ENCODE measurements around the gene DEPDC4. TPM values are rescaled to one million over a fixed set of nuclear protein-coding genes. Genes with fewer than 3 reads are reported as not detected.

DEPDC4 gene
- total RNA-seq, 2 experiments from 2014 or later, result 2.0 to 2.3 TPM

- Mint-ChIP-seq H3K4me3 (no peak overlapping the region), H3K4me1 (peaks cover 4% of the 10 kb centered on the region), H3K27me3 (no peaks in the 10 kb centered on the region), H3K27ac (no peak overlapping the region), H3K9me3 (no peaks in the 10 kb centered on the region), H3K36me3 (peaks cover 7% of the 10 kb centered on the region)
- POLR2A ChIA-PET, result no interaction called here
- ATAC-seq (ENCODE audit: low read depth) (no peak), DNase-seq (no peak)
Observed at GRCh38 chr12:100216337-100216736, 50.5 kb downstream of the DEPDC4 start.

GRCh38 chr12:100215209-100215608, 51.7 kb downstream of the DEPDC4 start:
- POLR2A ChIA-PET, result no interaction called here
- peaks cover 8% of the 10 kb centered on the region for H3K36me3 Mint-ChIP-seq

GRCh38 chr12:100214518-100214917, 52.4 kb downstream of the DEPDC4 start:
- POLR2A ChIA-PET, result no interaction called here
- H3K4me1 Mint-ChIP-seq, result peaks cover 4% of the 10 kb centered on the region
- DNase-seq (no peak), ATAC-seq (ENCODE audit: low read depth) (no peak)
- no peaks in the 10 kb centered on the region for H3K9me3 Mint-ChIP-seq
- H3K36me3 Mint-ChIP-seq, result peaks cover 11% of the 10 kb centered on the region
- H3K4me3 Mint-ChIP-seq, result no peak overlapping the region
- no peaks in the 10 kb centered on the region for H3K27me3 Mint-ChIP-seq
- no peak overlapping the region for H3K27ac Mint-ChIP-seq

More at GRCh38 chr12:100215209-100215608, 51.7 kb downstream of the DEPDC4 start:
- H3K4me3 Mint-ChIP-seq, result no peak overlapping the region
- no peaks in the 10 kb centered on the region for H3K9me3 Mint-ChIP-seq
- peak overlapping the region; percentile 1 for H3K27ac Mint-ChIP-seq
- no peaks in the 10 kb centered on the region for H3K27me3 Mint-ChIP-seq
- DNase-seq, result no peak
- ATAC-seq (ENCODE audit: low read depth), result no peak
- H3K4me1 Mint-ChIP-seq, result peaks cover 4% of the 10 kb centered on the region

GRCh38 chr12:100213016-100213891, 53.6 kb downstream of the DEPDC4 start:
- no peak for ATAC-seq (ENCODE audit: low read depth)
- H3K27me3 Mint-ChIP-seq, result no peaks in the 10 kb centered on the region
- POLR2A ChIA-PET, result interaction anchor here (0.5 kb wide), 1 partner anchor 11 kb away, joined by 3 read pairs; no protein-coding TSS in a partner anchor
- H3K9me3 Mint-ChIP-seq, result no peaks in the 10 kb centered on the region
- H3K27ac Mint-ChIP-seq, result no peak overlapping the region
- no peak for DNase-seq
- H3K4me1 Mint-ChIP-seq, result peaks cover 4% of the 10 kb centered on the region
- H3K36me3 Mint-ChIP-seq, result peaks cover 14% of the 10 kb centered on the region
- H3K4me3 Mint-ChIP-seq, result no peak overlapping the region

- POLR2A ChIA-PET, result no interaction called here
- no peak for ATAC-seq (ENCODE audit: low read depth)
- H3K4me1 Mint-ChIP-seq, result peaks cover 4% of the 10 kb centered on the region
- H3K27ac Mint-ChIP-seq, result no peak overlapping the region
- H3K27me3 Mint-ChIP-seq, result no peaks in the 10 kb centered on the region
- DNase-seq, result no peak
- H3K36me3 Mint-ChIP-seq, result peaks cover 13% of the 10 kb centered on the region
- no peak overlapping the region for H3K4me3 Mint-ChIP-seq
- H3K9me3 Mint-ChIP-seq, result no peaks in the 10 kb centered on the region
Observed at GRCh38 chr12:100211698-100212097, 55.2 kb downstream of the DEPDC4 start.

- ATAC-seq (ENCODE audit: low read depth), result no peak
- no peak overlapping the region for H3K4me3 Mint-ChIP-seq
- POLR2A ChIA-PET, result no interaction called here
- peaks cover 1% of the 10 kb centered on the region for H3K4me1 Mint-ChIP-seq
- H3K9me3 Mint-ChIP-seq, result no peaks in the 10 kb centered on the region
- no peaks in the 10 kb centered on the region for H3K27me3 Mint-ChIP-seq
- DNase-seq, result no peak
- H3K27ac Mint-ChIP-seq, result no peak overlapping the region
- peaks cover 9% of the 10 kb centered on the region for H3K36me3 Mint-ChIP-seq
Observed at GRCh38 chr12:100208834-100209233, 58.0 kb downstream of the DEPDC4 start.

GRCh38 chr12:100207311-100207710, 59.6 kb downstream of the DEPDC4 start:
- H3K27ac Mint-ChIP-seq, result no peak overlapping the region
- H3K9me3 Mint-ChIP-seq, result no peaks in the 10 kb centered on the region
- H3K27me3 Mint-ChIP-seq, result no peaks in the 10 kb centered on the region
- POLR2A ChIA-PET, result no interaction called here
- no peak for ATAC-seq (ENCODE audit: low read depth)
- peaks cover 9% of the 10 kb centered on the region for H3K36me3 Mint-ChIP-seq
- no peak overlapping the region for H3K4me3 Mint-ChIP-seq
- no peak for DNase-seq
- peaks cover 9% of the 10 kb centered on the region for H3K4me1 Mint-ChIP-seq

GRCh38 chr12:100201604-100202423, 65.1 kb downstream of the DEPDC4 start:
- Mint-ChIP-seq H3K4me3 (peak overlapping the region; percentile 95), H3K27me3 (no peaks in the 10 kb centered on the region), H3K27ac (peak overlapping the region; percentile 98), H3K4me1 (peaks cover 23% of the 10 kb centered on the region), H3K36me3 (peaks cover 8% of the 10 kb centered on the region), H3K9me3 (no peaks in the 10 kb centered on the region)
- POLR2A ChIA-PET, result interaction anchor here (0.5 to 2.4 kb wide), 2 partner anchors 65 to 100 kb away, joined by 3 to 26 read pairs; partner anchors contain the start of genes DEPDC4 and SCYL2
- no peak for DNase-seq
- no peak for ATAC-seq (ENCODE audit: low read depth)

- Mint-ChIP-seq H3K4me3 (peak within 1 kb of the TSS; percentile 95), H3K36me3 (peaks cover 8% of the 10 kb centered on the region), H3K9me3 (no peaks in the 10 kb centered on the region), H3K27ac (peak within 1 kb of the TSS; percentile 98), H3K27me3 (no peaks in the 10 kb centered on the region), H3K4me1 (peaks cover 23% of the 10 kb centered on the region)
- peak; percentile 94 for DNase-seq
- POLR2A ChIA-PET, result interaction anchor here (0.6 to 2.4 kb wide), 6 partner anchors 9 to 66 kb away, joined by 3 to 26 read pairs (median 4); partner anchors contain the start of genes DEPDC4 and SCYL2
- ATAC-seq (ENCODE audit: low read depth), result peak; percentile 74
Observed at GRCh38 chr12:100200463-100201181, 66.3 kb downstream of the DEPDC4 start, which contains the start of gene ACTR6. Gene ACTR6, plus strand, starts transcription at chr12:100200815. Its CDS starts 37 bp downstream, at chr12:100200852.

GRCh38 chr12:100199347-100200149, 67.3 kb downstream of the DEPDC4 start:
- peak; percentile 80 for ATAC-seq (ENCODE audit: low read depth)

GRCh38 chr12:100199023-100199346, 67.9 kb downstream of the DEPDC4 start:
- H3K27ac Mint-ChIP-seq, result peak overlapping the region; percentile 95
- H3K9me3 Mint-ChIP-seq, result no peaks in the 10 kb centered on the region
- H3K4me3 Mint-ChIP-seq, result peak overlapping the region; percentile 95
- no peaks in the 10 kb centered on the region for H3K27me3 Mint-ChIP-seq
- peaks cover 23% of the 10 kb centered on the region for H3K4me1 Mint-ChIP-seq
- POLR2A ChIA-PET, result no interaction called here
- ATAC-seq (ENCODE audit: low read depth), result no peak
- peaks cover 19% of the 10 kb centered on the region for H3K36me3 Mint-ChIP-seq
- no peak for DNase-seq

More at GRCh38 chr12:100199347-100200149, 67.3 kb downstream of the DEPDC4 start:
- H3K27ac Mint-ChIP-seq, result peak overlapping the region; percentile 98
- no peaks in the 10 kb centered on the region for H3K9me3 Mint-ChIP-seq
- POLR2A ChIA-PET, result interaction anchor here (0.6 to 2.4 kb wide), 6 partner anchors 8 to 67 kb away, joined by 3 to 26 read pairs (median 4); partner anchors contain the start of genes DEPDC4 and SCYL2
- DNase-seq, result peak; percentile 83
- H3K27me3 Mint-ChIP-seq, result no peaks in the 10 kb centered on the region
- H3K4me3 Mint-ChIP-seq, result peak overlapping the region; percentile 95
- peaks cover 23% of the 10 kb centered on the region for H3K4me1 Mint-ChIP-seq
- peaks cover 15% of the 10 kb centered on the region for H3K36me3 Mint-ChIP-seq

- DNase-seq, result no peak
- peaks cover 15% of the 10 kb centered on the region for H3K4me1 Mint-ChIP-seq
- no peaks in the 10 kb centered on the region for H3K9me3 Mint-ChIP-seq
- peaks cover 22% of the 10 kb centered on the region for H3K36me3 Mint-ChIP-seq
- H3K27ac Mint-ChIP-seq, result no peak overlapping the region
- POLR2A ChIA-PET, result no interaction called here
- no peak overlapping the region for H3K4me3 Mint-ChIP-seq
- no peak for ATAC-seq (ENCODE audit: low read depth)
- no peaks in the 10 kb centered on the region for H3K27me3 Mint-ChIP-seq
Observed at GRCh38 chr12:100197486-100197885, 69.4 kb downstream of the DEPDC4 start.

All from activated naive CD8-positive, alpha-beta T cell treated with anti-CD3 and anti-CD28 coated beads, Interleukin-2, amount 10 ng/mL, durations not matched to agents 7 days and 5 days (primary cell).